Vagina (tissue), 2 donors: ENCODE measurements around the gene SIAH3.

ENCODE experiments used
- CTCF ChIP-seq, 3 experiments: fragments of 450-650 bp in 2 of 3; fragments of 200-600 bp in 1 of 3; sonication (generic) in 1 of 3; IDR thresholded peaks; one replicate each; pipeline ENCODE4 v1.5.1; 2017 to 2019; ENCODE audit warnings: antibody characterized with exemption in 3 of 3, mild to moderate bottlenecking in 2 of 3, moderate library complexity in 2 of 3
- POLR2A ChIP-seq, 2 donors: fragments of 450-650 bp; IDR thresholded peaks; one replicate each; pipeline ENCODE4 v1.6.1; 2017; ENCODE audit warnings: antibody characterized with exemption in 2 of 2, mild to moderate bottlenecking in 2 of 2, moderate library complexity in 2 of 2
- POLR2AphosphoS5 ChIP-seq, 2 donors: sonication (generic); formaldehyde crosslinking; IDR thresholded peaks; one replicate each; pipeline ENCODE4 v1.9.0; 2017; ENCODE audit warnings: antibody characterized with exemption in 2 of 2, mild to moderate bottlenecking in 2 of 2, low read depth in 1 of 2; ENCODE audit not compliant: insufficient read depth in 1 of 2

- TF ChIP-seq CTCF (IDR thresholded peaks at IDR 0.05) (no peak), POLR2AphosphoS5 (IDR thresholded peaks at IDR 0.05; ENCODE audit: insufficient read depth in 1 of 2, low read depth in 1 of 2) (no peak), POLR2A (IDR thresholded peaks at IDR 0.05) (no peak)
These were observed 101.0 kb downstream of the SIAH3 start for GRCh38 chr13:45750566-45750965.
